K562 (cell line): ENCODE measurements around the gene GZF1. TPM values are rescaled to one million over a fixed set of nuclear protein-coding genes. Genes with fewer than 3 reads are reported as not detected.

Experiments used
- ATF1 ChIP-seq, 2 experiments: fragments of 450-650 bp in 1 of 2; IDR thresholded peaks; 2 replicates each; pipeline ENCODE4 v1.6.1; 2016; ENCODE audit warnings: missing compliant biosample characterization in 1 of 2, missing genetic modification characterization in 1 of 2
- ATF7 ChIP-seq: fragments of 450-650 bp; IDR thresholded peaks from 2 replicates; pipeline ENCODE4 v1.7.1; 2014; ENCODE audit warnings: mild to moderate bottlenecking, moderate library complexity
- CC2D1A ChIP-seq: fragments of 450-650 bp; IDR thresholded peaks from 2 replicates; pipeline ENCODE4 v1.6.1; 2017; ENCODE audit warnings: mild to moderate bottlenecking
- CEBPB ChIP-seq: fragments of 450-650 bp; IDR thresholded peaks from 2 replicates; pipeline ENCODE4 v1.6.1; 2016; ENCODE audit warnings: missing genetic modification characterization, missing compliant biosample characterization
- CHCHD3 ChIP-seq: fragments of 250-450 bp; sonication (Bioruptor Pico); IDR thresholded peaks from 2 replicates; pipeline ENCODE4 v2.1.2; 2022; ENCODE audit warnings: mild to moderate bottlenecking
- ETS1 ChIP-seq: conservative IDR thresholded peaks from 2 replicates; pipeline ENCODE4 v1.6.1; 2011; ENCODE audit warnings: low read depth, mild to moderate bottlenecking, low read length; ENCODE audit not compliant: control insufficient read depth
- FOXM1 ChIP-seq, 2 experiments: fragments of 450-650 bp in 1 of 2; sonication (generic) in 1 of 2; formaldehyde crosslinking in 1 of 2; IDR thresholded peaks; 2 replicates each; pipeline versions ENCODE4 v1.6.1 to v1.9.0; 2017 to 2022; ENCODE audit warnings: low read depth in 2 of 2, mild to moderate bottlenecking in 2 of 2, missing genetic modification reagents in 1 of 2, moderate library complexity in 1 of 2
- HCFC1 ChIP-seq: IDR thresholded peaks from 2 replicates; pipeline ENCODE4 v1.6.1; 2012; ENCODE audit warnings: low read depth, low read length, improper control_type of control experiment
- HDAC6 ChIP-seq: IDR thresholded peaks from 2 replicates; pipeline ENCODE4 v1.6.1; 2012; ENCODE audit warnings: low read depth, mild to moderate bottlenecking, control low read depth, inconsistent platforms, low read length, moderate library complexity
- IRF9 ChIP-seq: fragments of 450-650 bp; IDR thresholded peaks from 2 replicates; pipeline ENCODE4 v1.6.1; 2016; ENCODE audit warnings: missing biosample characterization, missing genetic modification characterization
- KLF10 ChIP-seq: fragments of 250-450 bp; sonication (Bioruptor Pico); IDR thresholded peaks from 2 replicates; pipeline ENCODE4 v1.6.1; 2021; ENCODE audit warnings: matching md5 sums
- L3MBTL2 ChIP-seq: fragments of 450-650 bp; IDR thresholded peaks from 2 replicates; pipeline ENCODE4 v1.6.1; 2016; ENCODE audit warnings: mild to moderate bottlenecking, moderate library complexity
- MEIS2 ChIP-seq: fragments of 450-650 bp; IDR thresholded peaks from 2 replicates; pipeline ENCODE4 v1.6.1; 2014; ENCODE audit warnings: mild to moderate bottlenecking; ENCODE audit not compliant: partially characterized antibody
- MLX ChIP-seq, 2 experiments: fragments of 450-650 bp in 1 of 2; sonication (generic) in 1 of 2; formaldehyde crosslinking; conservative IDR thresholded peaks; 2 replicates each; pipeline versions ENCODE4 v1.4.0 to v1.8.1; 2020 to 2022; ENCODE audit warnings: mild to moderate bottlenecking in 1 of 2, missing genetic modification reagents in 1 of 2
- NFE2L1 ChIP-seq: fragments of 450-650 bp; IDR thresholded peaks from 2 replicates; pipeline ENCODE4 v1.6.1; 2016; ENCODE audit warnings: missing genetic modification characterization, low read depth, mild to moderate bottlenecking, missing compliant biosample characterization, moderate library complexity, borderline replicate concordance
- POLR2G ChIP-seq: fragments of 200-400 bp; formaldehyde crosslinking; IDR thresholded peaks from 2 replicates; pipeline ENCODE4 v1.6.1; 2017; ENCODE audit warnings: low read depth, mild to moderate bottlenecking, antibody characterized with exemption, low read length, moderate library complexity
- POLR2H ChIP-seq: IDR thresholded peaks from 2 replicates; pipeline ENCODE4 v1.6.1; 2016; ENCODE audit warnings: missing genetic modification characterization, low read depth, mild to moderate bottlenecking, control low read depth, missing compliant biosample characterization, moderate library complexity
- SIN3A ChIP-seq, 2 experiments: fragments of 150-350 bp in 1 of 2; IDR thresholded peaks; 2 replicates each; pipeline ENCODE4 v1.6.1; 2011 to 2016; ENCODE audit warnings: borderline replicate concordance in 2 of 2, low read depth in 2 of 2, low read length in 2 of 2, mild to moderate bottlenecking in 2 of 2, moderate library complexity in 2 of 2; ENCODE audit not compliant: control insufficient read depth in 1 of 2
- SP1 ChIP-seq: sonication (generic); formaldehyde crosslinking; IDR thresholded peaks from 2 replicates; pipeline ENCODE4 v1.8.1; 2022; ENCODE audit warnings: mild to moderate bottlenecking, missing genetic modification reagents
- THRB ChIP-seq: fragments of 450-650 bp; formaldehyde crosslinking; conservative IDR thresholded peaks from 2 replicates; pipeline ENCODE4 v1.4.0; 2022; ENCODE audit warnings: mild to moderate bottlenecking, missing genetic modification characterization
- ZNF184 ChIP-seq: sonication (generic); formaldehyde crosslinking; IDR thresholded peaks from 2 replicates; pipeline ENCODE4 v1.5.0; 2020; ENCODE audit warnings: missing genetic modification reagents
- ZNF316 ChIP-seq: fragments of 450-650 bp; IDR thresholded peaks from 2 replicates; pipeline ENCODE4 v1.6.1; 2016
- ZNF764 ChIP-seq: fragments of 250-450 bp; sonication (Bioruptor Pico); IDR thresholded peaks from 2 replicates; pipeline ENCODE4 v1.4.0; 2020; ENCODE audit warnings: low read depth, mild to moderate bottlenecking, moderate library complexity
- ZNF77 ChIP-seq: fragments of 250-450 bp; sonication (Bioruptor Pico); IDR thresholded peaks from 2 replicates; pipeline ENCODE4 v1.5.0; 2020
- polyA plus RNA-seq, 8 experiments: library from polyadenylated mRNA; depleted of rRNA in 4 of 8; stranded (reverse) in 5 of 8; unstranded in 3 of 8; fragments of >200 nt; fragmentation: Nextera tagmentation in 2 of 8; fragmentation: Illumina TruSeq in 1 of 8; extraction: Ambion mirVana in 2 of 8; extraction: Trizol in 1 of 8; gene quantifications; 2 replicates each; pipeline versions ENCODE4 v1.2.1 to v1.2.3, GENCODE V29; 2011 to 2014; ENCODE audit warnings: inconsistent platforms in 1 of 8, missing spikeins in 1 of 8
- total RNA-seq, 7 experiments: library from RNA; depleted of rRNA in 6 of 7; stranded (reverse); fragments of >200 nt in 6 of 7; fragmentation: Illumina TruSeq in 2 of 7; extraction: Trizol in 2 of 7; gene quantifications; 2 replicates each; pipeline versions ENCODE4 v1.2.1 to v1.2.3, GENCODE V29; 2011 to 2021; ENCODE audit warnings: low replicate concordance in 1 of 7

GZF1 gene
- total and polyA plus RNA-seq, 9 of the 15 experiments (the other 6 are each of a cell fraction or from before 2014, with no cell fraction given) = 1.2 to 15.7 (median 7.4) TPM

DNA sequence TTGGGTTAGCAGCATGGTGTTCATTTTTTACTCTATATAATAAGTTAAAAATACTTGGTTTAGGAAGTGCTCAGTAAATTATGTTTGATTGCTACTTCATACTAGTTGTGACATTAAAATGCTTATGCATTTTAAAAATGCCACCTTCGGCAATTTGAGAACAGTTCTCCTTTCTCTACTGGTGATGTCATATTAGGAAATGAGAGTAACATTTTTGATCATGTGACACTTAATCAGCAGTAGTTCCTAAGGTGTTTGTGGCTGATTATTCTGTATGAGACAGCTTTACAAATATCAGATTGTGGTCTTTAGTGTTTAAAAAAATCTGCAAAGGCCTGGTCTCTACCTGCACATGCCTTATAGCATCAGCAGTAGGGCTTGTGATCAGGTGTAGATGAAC lies 4.4 kb downstream of the GZF1 start (continued):
- TF ChIP-seq ETS1 (no peak), POLR2H (0 out of 2 replicates have a peak, but pooled peaks have one; percentile 46), CC2D1A (no peak), ATF7 (peak; percentile 94), MEIS2 (peak; percentile 38), MLX (CRISPR knock-in tag; conservative IDR thresholded peaks at IDR 0.05) (no peak), KLF10 (CRISPR knock-in tag) (no peak), FOXM1 (IDR thresholded peaks at IDR 0.05; ENCODE audit: low read depth) (no peak), FOXM1 (CRISPR knock-in tag; IDR thresholded peaks at IDR 0.05; ENCODE audit: low read depth) (no peak), ATF1 (CRISPR knock-in tag; IDR thresholded peaks at IDR 0.05) (no peak), ATF1 (tag; IDR thresholded peaks at IDR 0.05) (peak; percentile 24; the same call in 1 of the 2 replicates), IRF9 (no peak), CHCHD3 (CRISPR knock-in tag) (no peak), ZNF764 (CRISPR knock-in tag) (no peak), ZNF77 (CRISPR knock-in tag) (no peak), POLR2G (no peak), ZNF316 (peak; percentile 90), ZNF184 (CRISPR knock-in tag) (no peak), HDAC6 (no peak), HCFC1 (no peak), L3MBTL2 (no peak), SIN3A (IDR thresholded peaks at IDR 0.05; ENCODE audit: borderline replicate concordance in 2 of 2, control insufficient read depth in 1 of 2, low read depth in 2 of 2, low read length in 2 of 2) (no peak), NFE2L1 (tag) (no peak), THRB (no peak), CEBPB (0 out of 2 replicates have a peak, but pooled peaks have one; percentile 6), SP1 (CRISPR knock-in tag) (no peak)
